Prostate gland (tissue), 2 donors: ENCODE data around the gene BTBD2.

Experiments used
- CTCF ChIP-seq, 4 experiments: fragments of 200-600 bp in 2 of 4; fragments of 450-650 bp in 2 of 4; sonication (generic) in 2 of 4; IDR thresholded peaks; 1 replicate in 3 of 4; 2 replicates in 1 of 4; pipeline ENCODE4 v1.5.1; 2016 to 2019; ENCODE audit warnings: antibody characterized with exemption in 4 of 4, mild to moderate bottlenecking in 2 of 4, moderate library complexity in 2 of 4
- POLR2A ChIP-seq: fragments of 450-650 bp; IDR thresholded peaks from one replicate; pipeline ENCODE4 v1.6.1; 2016; ENCODE audit warnings: antibody characterized with exemption, mild to moderate bottlenecking

- TF ChIP-seq POLR2A: no peak
- TF ChIP-seq CTCF (IDR thresholded peaks at IDR 0.05): no peak
Observed at GRCh38 chr19:2010135-2010668, 5.3 kb downstream of the BTBD2 start.
